HCT116 (cell line): Measurements from ENCODE around the gene TEKT3.

ENCODE experiments used
- ELF1 ChIP-seq: IDR thresholded peaks from 2 replicates; pipeline ENCODE4 v1.6.1; 2012; ENCODE audit warnings: low read depth, borderline replicate concordance
- EZH2 ChIP-seq: fragments of 200-600 bp; sonication (generic); IDR thresholded peaks from 2 replicates; pipeline ENCODE4 v1.6.1; 2017; ENCODE audit warnings: antibody characterized with exemption, mixed run types
- JUND ChIP-seq: IDR thresholded peaks from 2 replicates; pipeline ENCODE4 v1.6.1; 2012
- POLR2A ChIP-seq: IDR thresholded peaks from 2 replicates; pipeline ENCODE4 v1.7.0; 2011; ENCODE audit warnings: borderline replicate concordance; ENCODE audit not compliant: insufficient read depth, insufficient read length; ENCODE audit errors: extremely low read depth
- POLR2AphosphoS5 ChIP-seq: IDR thresholded peaks from 2 replicates; pipeline ENCODE4 v1.6.1; 2011; ENCODE audit warnings: mild to moderate bottlenecking, low read depth, low read length, moderate library complexity
- RAD21 ChIP-seq: IDR thresholded peaks from 2 replicates; pipeline ENCODE4 v1.6.1; 2012; ENCODE audit warnings: low read depth, mild to moderate bottlenecking
- SP1 ChIP-seq: IDR thresholded peaks from 2 replicates; pipeline ENCODE4 v1.6.1; 2012; ENCODE audit warnings: low read depth
- TF ChIP-seq, protein P1 (sequence below), 3 experiments: fragments of 200-600 bp in 1 of 3; sonication (generic) in 1 of 3; IDR thresholded peaks in 2 of 3; conservative IDR thresholded peaks in 1 of 3; 2 replicates each; pipeline ENCODE4 v1.5.1; 2012 to 2017; ENCODE audit warnings: low read depth in 2 of 3, low read length in 2 of 3, antibody characterized with exemption in 1 of 3, borderline replicate concordance in 1 of 3, control low read depth in 1 of 3, mild to moderate bottlenecking in 1 of 3, mixed read lengths in 1 of 3, mixed run types in 1 of 3, moderate library complexity in 1 of 3; ENCODE audit not compliant: insufficient read depth in 1 of 3
- TF ChIP-seq, protein P2 (sequence below): IDR thresholded peaks from 2 replicates; pipeline ENCODE4 v1.6.1; 2012
- TF ChIP-seq, protein P3 (sequence below): IDR thresholded peaks from 2 replicates; pipeline ENCODE4 v1.6.1; 2011; ENCODE audit warnings: mild to moderate bottlenecking, low read length, moderate library complexity; ENCODE audit not compliant: insufficient replicate concordance; ENCODE audit errors: extremely low read depth

DNA sequence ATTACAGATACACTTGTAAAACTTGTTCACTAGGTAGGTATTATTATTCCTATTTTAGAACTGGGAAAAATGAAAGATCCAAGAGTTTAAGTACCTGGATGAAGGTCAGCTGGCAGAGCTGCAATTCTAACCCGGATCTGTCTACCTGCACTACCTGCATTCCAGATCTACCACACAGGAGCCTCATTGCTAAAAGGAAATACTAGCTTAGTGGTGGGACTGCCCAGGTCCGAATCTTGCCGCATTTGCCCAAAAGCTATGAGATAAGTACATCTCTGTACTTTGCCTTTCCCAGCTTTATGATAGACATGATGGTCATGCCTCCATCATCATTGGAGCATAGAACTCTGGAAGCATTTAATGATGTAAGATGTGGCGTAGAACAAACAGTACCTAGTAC lies 36.8 kb upstream of the TEKT3 start:
- TF ChIP-seq, protein P1, sequence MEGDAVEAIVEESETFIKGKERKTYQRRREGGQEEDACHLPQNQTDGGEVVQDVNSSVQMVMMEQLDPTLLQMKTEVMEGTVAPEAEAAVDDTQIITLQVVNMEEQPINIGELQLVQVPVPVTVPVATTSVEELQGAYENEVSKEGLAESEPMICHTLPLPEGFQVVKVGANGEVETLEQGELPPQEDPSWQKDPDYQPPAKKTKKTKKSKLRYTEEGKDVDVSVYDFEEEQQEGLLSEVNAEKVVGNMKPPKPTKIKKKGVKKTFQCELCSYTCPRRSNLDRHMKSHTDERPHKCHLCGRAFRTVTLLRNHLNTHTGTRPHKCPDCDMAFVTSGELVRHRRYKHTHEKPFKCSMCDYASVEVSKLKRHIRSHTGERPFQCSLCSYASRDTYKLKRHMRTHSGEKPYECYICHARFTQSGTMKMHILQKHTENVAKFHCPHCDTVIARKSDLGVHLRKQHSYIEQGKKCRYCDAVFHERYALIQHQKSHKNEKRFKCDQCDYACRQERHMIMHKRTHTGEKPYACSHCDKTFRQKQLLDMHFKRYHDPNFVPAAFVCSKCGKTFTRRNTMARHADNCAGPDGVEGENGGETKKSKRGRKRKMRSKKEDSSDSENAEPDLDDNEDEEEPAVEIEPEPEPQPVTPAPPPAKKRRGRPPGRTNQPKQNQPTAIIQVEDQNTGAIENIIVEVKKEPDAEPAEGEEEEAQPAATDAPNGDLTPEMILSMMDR (IDR thresholded peaks at IDR 0.05 in 2 of 3, conservative IDR thresholded peaks at IDR 0.05 in 1 of 3; ENCODE audit: borderline replicate concordance in 1 of 3, insufficient read depth in 1 of 3, low read depth in 2 of 3, low read length in 2 of 3) = no peak
- TF ChIP-seq JUND (no peak), RAD21 (no peak), SP1 (no peak), POLR2AphosphoS5 (no peak), POLR2A (no peak), EZH2 (no peak), ELF1 (no peak)
- TF ChIP-seq, protein P2, sequence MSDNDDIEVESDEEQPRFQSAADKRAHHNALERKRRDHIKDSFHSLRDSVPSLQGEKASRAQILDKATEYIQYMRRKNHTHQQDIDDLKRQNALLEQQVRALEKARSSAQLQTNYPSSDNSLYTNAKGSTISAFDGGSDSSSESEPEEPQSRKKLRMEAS = no peak
- TF ChIP-seq, protein P3, sequence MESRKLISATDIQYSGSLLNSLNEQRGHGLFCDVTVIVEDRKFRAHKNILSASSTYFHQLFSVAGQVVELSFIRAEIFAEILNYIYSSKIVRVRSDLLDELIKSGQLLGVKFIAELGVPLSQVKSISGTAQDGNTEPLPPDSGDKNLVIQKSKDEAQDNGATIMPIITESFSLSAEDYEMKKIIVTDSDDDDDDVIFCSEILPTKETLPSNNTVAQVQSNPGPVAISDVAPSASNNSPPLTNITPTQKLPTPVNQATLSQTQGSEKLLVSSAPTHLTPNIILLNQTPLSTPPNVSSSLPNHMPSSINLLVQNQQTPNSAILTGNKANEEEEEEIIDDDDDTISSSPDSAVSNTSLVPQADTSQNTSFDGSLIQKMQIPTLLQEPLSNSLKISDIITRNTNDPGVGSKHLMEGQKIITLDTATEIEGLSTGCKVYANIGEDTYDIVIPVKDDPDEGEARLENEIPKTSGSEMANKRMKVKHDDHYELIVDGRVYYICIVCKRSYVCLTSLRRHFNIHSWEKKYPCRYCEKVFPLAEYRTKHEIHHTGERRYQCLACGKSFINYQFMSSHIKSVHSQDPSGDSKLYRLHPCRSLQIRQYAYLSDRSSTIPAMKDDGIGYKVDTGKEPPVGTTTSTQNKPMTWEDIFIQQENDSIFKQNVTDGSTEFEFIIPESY = no peak
